Endometrial microvascular endothelial cells (primary cell): ENCODE data around the gene CEBPG. TPM values are rescaled to one million over a fixed set of nuclear protein-coding genes. Genes with fewer than 3 reads are reported as not detected.

Experiments used
- in situ Hi-C: cut with HindIII; loops from 2 replicates; pipeline ENCODE4 v1.10.0; 2017; ENCODE audit warnings: low sequenced_read_pairs, low pct_unique_long_range_greater_than_20kb; ENCODE audit errors: inconsistent ontology term
- total RNA-seq: library from RNA; depleted of rRNA; stranded (reverse); fragments of >200 nt; gene quantifications from one replicate; pipeline ENCODE4 v1.2.3, GENCODE V29; 2015; ENCODE audit errors: inconsistent ontology term

CEBPG gene
- 16.4 TPM for total RNA-seq

- in situ Hi-C loops: no loop called here
These were observed at the start of gene CEBPG for GRCh38 chr19:33373453-33374235. Gene CEBPG, plus strand, starts transcription at chr19:33373709. Its CDS starts 5,531 bp downstream, at chr19:33379240.

- in situ Hi-C loops: no loop called here
These were observed 48.9 kb upstream of the CEBPG start for GRCh38 chr19:33324628-33325027.

- in situ Hi-C loops: no loop called here
These were observed 47.6 kb upstream of the CEBPG start for GRCh38 chr19:33325920-33326319.

GRCh38 chr19:33329060-33329459 is 44.4 kb upstream of the CEBPG start:
- in situ Hi-C loops: no loop called here

- in situ Hi-C loops: no loop called here
These were observed 43.8 kb upstream of the CEBPG start for GRCh38 chr19:33329736-33330135.

- in situ Hi-C loops: no loop called here
These were observed 41.3 kb upstream of the CEBPG start for GRCh38 chr19:33332248-33332647.

- in situ Hi-C loops: no loop called here
These were observed 40.4 kb upstream of the CEBPG start for GRCh38 chr19:33333151-33333550.

- in situ Hi-C loops: no loop called here
These were observed 39.9 kb upstream of the CEBPG start for GRCh38 chr19:33333642-33334041.

- in situ Hi-C loops: no loop called here
These were observed 39.2 kb upstream of the CEBPG start for GRCh38 chr19:33334271-33334670.

- in situ Hi-C loops: no loop called here
These were observed 38.1 kb upstream of the CEBPG start for GRCh38 chr19:33335446-33335845.

GRCh38 chr19:33339016-33339984 is 34.2 kb upstream of the CEBPG start:
- in situ Hi-C loops: no loop called here

GRCh38 chr19:33340991-33341390 is 32.5 kb upstream of the CEBPG start:
- in situ Hi-C loops: no loop called here

GRCh38 chr19:33343301-33343700 is 30.2 kb upstream of the CEBPG start:
- in situ Hi-C loops: no loop called here

GRCh38 chr19:33343859-33344572 is 29.5 kb upstream of the CEBPG start:
- in situ Hi-C loops: no loop called here

- in situ Hi-C loops: no loop called here
These were observed 29.0 kb upstream of the CEBPG start for GRCh38 chr19:33344573-33344925.

GRCh38 chr19:33345163-33345562 is 28.3 kb upstream of the CEBPG start:
- in situ Hi-C loops: no loop called here

GRCh38 chr19:33346665-33347064 is 26.8 kb upstream of the CEBPG start:
- in situ Hi-C loops: no loop called here

GRCh38 chr19:33347300-33347699 is 26.2 kb upstream of the CEBPG start:
- in situ Hi-C loops: no loop called here

GRCh38 chr19:33348301-33349010 is 25.1 kb upstream of the CEBPG start:
- in situ Hi-C loops: no loop called here
